SK-N-SH (cell line): Measurements from ENCODE around the gene SPATA6. TPM values are rescaled to one million over a fixed set of nuclear protein-coding genes. Genes with fewer than 3 reads are reported as not detected.

Experiments used
- CTCF ChIA-PET: fragments of 300-600, 350-600 bp; formaldehyde crosslinking; extraction: SDS; loops from one replicate; lab custom pipeline; 2021; lab: Yijun Ruan, JAX
- POLR2A ChIA-PET: fragments of 350-600 bp; sonication (Branson Sonifier 250); formaldehyde crosslinking; extraction: SDS; loops from one replicate; lab custom pipeline; 2020; ENCODE audit warnings: antibody characterized with exemption, inconsistent platforms; lab: Yijun Ruan, JAX
- DNase-seq: peaks from one replicate; pipeline ENCODE4 v3.0.0; 2012
- H2AFZ ChIP-seq: fragments of 200-600 bp; sonication (generic); 2 replicates; pipeline ENCODE4 v1.8.1; 2016; ENCODE audit warnings: antibody characterized with exemption, mild to moderate bottlenecking, low read depth
- H3F3A ChIP-seq: fragments of 200-600 bp; sonication (generic); replicated peaks from 2 replicates; pipeline ENCODE3; 2016; ENCODE audit warnings: antibody characterized with exemption, mild to moderate bottlenecking; ENCODE audit not compliant: insufficient read depth
- H3K27ac ChIP-seq, 2 experiments: fragments of 200-500 bp in 1 of 2; fragments of 200-600 bp in 1 of 2; sonication (Bioruptor generic) in 1 of 2; sonication (generic), shearing (Covaris generic) in 1 of 2; 2 replicates each; pipeline versions ENCODE4 v1.5.1 to v1.6.1; 2014 to 2016; ENCODE audit warnings: low read depth in 2 of 2, inconsistent platforms in 1 of 2, low read length in 1 of 2, mild to moderate bottlenecking in 1 of 2, mixed read lengths in 1 of 2
- H3K27me3 ChIP-seq: fragments of 200-600 bp; sonication (generic), shearing (Covaris generic); 2 replicates; pipeline ENCODE4 v1.6.1; 2016; ENCODE audit warnings: mixed run types; ENCODE audit not compliant: insufficient read depth
- H3K36me3 ChIP-seq, 2 experiments: fragments of 200-500 bp in 1 of 2; fragments of 200-600 bp in 1 of 2; sonication (Bioruptor generic) in 1 of 2; sonication (generic) in 1 of 2; replicated peaks in 1 of 2; 2 replicates each; pipeline versions ENCODE3 to v1.5.1; 2014 to 2016; ENCODE audit warnings: low read length in 1 of 2, mild to moderate bottlenecking in 1 of 2; ENCODE audit not compliant: insufficient read depth in 2 of 2, control insufficient read depth in 1 of 2
- H3K4me1 ChIP-seq, 2 experiments: fragments of 200-500 bp in 1 of 2; fragments of 200-600 bp in 1 of 2; sonication (Bioruptor generic) in 1 of 2; sonication (generic), shearing (Covaris generic) in 1 of 2; 2 replicates each; pipeline versions ENCODE4 v1.5.1 to v1.6.1; 2014 to 2016; ENCODE audit warnings: low read depth in 1 of 2, low read length in 1 of 2, mixed run types in 1 of 2; ENCODE audit not compliant: insufficient read depth in 2 of 2, control insufficient read depth in 1 of 2
- H3K4me2 ChIP-seq: fragments of 200-600 bp; sonication (generic), shearing (Covaris generic); 2 replicates; pipeline ENCODE4 v1.6.1; 2017; ENCODE audit warnings: mixed run types
- H3K4me3 ChIP-seq, 2 experiments: fragments of 200-500 bp in 1 of 2; fragments of 200-600 bp in 1 of 2; sonication (Bioruptor generic) in 1 of 2; sonication (generic), shearing (Covaris generic) in 1 of 2; 2 replicates each; pipeline versions ENCODE4 v1.5.1 to v1.8.1; 2014 to 2016; ENCODE audit warnings: low read depth in 2 of 2, inconsistent platforms in 1 of 2, low read length in 1 of 2, mild to moderate bottlenecking in 1 of 2, mixed read lengths in 1 of 2, moderate library complexity in 1 of 2
- H3K79me2 ChIP-seq: fragments of 200-600 bp; sonication (generic); 2 replicates; pipeline ENCODE4 v1.8.1; 2017; ENCODE audit warnings: mild to moderate bottlenecking; ENCODE audit not compliant: insufficient read depth
- H3K9ac ChIP-seq: fragments of 200-600 bp; sonication (generic); 2 replicates; pipeline ENCODE4 v1.6.1; 2017; ENCODE audit warnings: mixed run types
- H3K9me2 ChIP-seq: fragments of 200-600 bp; sonication (generic); 2 replicates; pipeline ENCODE4 v1.6.1; 2017; ENCODE audit warnings: mixed run types
- H3K9me3 ChIP-seq: fragments of 200-600 bp; sonication (generic); 2 replicates; pipeline ENCODE4 v1.6.1; 2017; ENCODE audit warnings: mixed run types, mild to moderate bottlenecking, moderate library complexity
- H4K20me1 ChIP-seq: fragments of 200-600 bp; sonication (generic); 2 replicates; pipeline ENCODE4 v1.6.1; 2017; ENCODE audit warnings: mild to moderate bottlenecking, mixed run types; ENCODE audit not compliant: insufficient read depth
- CHD2 ChIP-seq: fragments of 150-350 bp; IDR thresholded peaks from 2 replicates; pipeline ENCODE4 v1.6.1; 2018; ENCODE audit warnings: low read length; ENCODE audit not compliant: partially characterized antibody
- EP300 ChIP-seq, 2 experiments: IDR thresholded peaks; 2 replicates each; pipeline versions ENCODE4 v1.4.0 to v1.6.1; 2012; ENCODE audit warnings: borderline replicate concordance in 1 of 2, low read depth in 1 of 2, low read length in 1 of 2
- FOXJ3 ChIP-seq: sonication (generic); formaldehyde crosslinking; IDR thresholded peaks from 2 replicates; pipeline ENCODE4 v1.5.1; 2020; ENCODE audit warnings: mild to moderate bottlenecking, missing genetic modification reagents
- GABPA ChIP-seq: IDR thresholded peaks from 2 replicates; pipeline ENCODE4 v1.4.0; 2012; ENCODE audit warnings: low read depth, mild to moderate bottlenecking
- GATA2 ChIP-seq: sonication (generic); formaldehyde crosslinking; IDR thresholded peaks from 2 replicates; pipeline ENCODE4 v1.5.0; 2020; ENCODE audit warnings: mild to moderate bottlenecking, missing genetic modification reagents
- NRF1 ChIP-seq: IDR thresholded peaks from 2 replicates; pipeline ENCODE4 v1.6.1; 2012; ENCODE audit warnings: low read depth, mild to moderate bottlenecking, low read length
- POLR2AphosphoS5 ChIP-seq: IDR thresholded peaks from 2 replicates; pipeline ENCODE4 v1.6.1; 2012; ENCODE audit warnings: low read depth, low read length
- RAD21 ChIP-seq: IDR thresholded peaks from 2 replicates; pipeline ENCODE4 v1.6.1; 2012; ENCODE audit warnings: mild to moderate bottlenecking, low read length
- TEAD4 ChIP-seq: IDR thresholded peaks from 2 replicates; pipeline ENCODE4 v1.4.0; 2012; ENCODE audit warnings: mild to moderate bottlenecking, borderline replicate concordance; ENCODE audit not compliant: insufficient read depth
- YY1 ChIP-seq: IDR thresholded peaks from 2 replicates; pipeline ENCODE4 v1.4.0; 2012; ENCODE audit warnings: low read depth, mild to moderate bottlenecking
- WGBS: methylation state at CpG from one replicate; pipeline ENCODE4 v1.1.6; 2017; ENCODE audit warnings: low lambda C conversion rate; 5-methylcytosine and 5-hydroxymethylcytosine counted together
- polyA plus RNA-seq, 3 experiments: library from polyadenylated mRNA; depleted of rRNA; stranded (reverse); fragments of >200 nt; gene quantifications; 2 replicates each; pipeline ENCODE4 v1.2.3, GENCODE V29; 2012
- TF ChIP-seq, protein P1 (sequence below): fragments of 150-350 bp; IDR thresholded peaks from 2 replicates; pipeline ENCODE4 v1.6.1; 2016; ENCODE audit warnings: mild to moderate bottlenecking, low read depth, low read length
- TF ChIP-seq, protein P2 (sequence below): IDR thresholded peaks from 2 replicates; pipeline ENCODE4 v1.4.0; 2012; ENCODE audit warnings: low read depth, borderline replicate concordance

SPATA6 gene
- polyA plus RNA-seq, 1 of the 3 experiments (the other 2 are of a cell fraction), result 2.4 TPM

- no peaks in the 10 kb centered on the region for H3F3A ChIP-seq
- WGBS, result 26% methylated on average over 1 of the region's 1 CpG
- H3K9me2 ChIP-seq, result no peaks in the 10 kb centered on the region
- no peaks in the 10 kb centered on the region for H3K9me3 ChIP-seq
- no peak overlapping the region for H3K4me3 ChIP-seq
- TF ChIP-seq GATA2 (CRISPR knock-in tag) (no peak), TEAD4 (no peak), GABPA (no peak), RAD21 (no peak), NRF1 (no peak)
- TF ChIP-seq, protein P1, sequence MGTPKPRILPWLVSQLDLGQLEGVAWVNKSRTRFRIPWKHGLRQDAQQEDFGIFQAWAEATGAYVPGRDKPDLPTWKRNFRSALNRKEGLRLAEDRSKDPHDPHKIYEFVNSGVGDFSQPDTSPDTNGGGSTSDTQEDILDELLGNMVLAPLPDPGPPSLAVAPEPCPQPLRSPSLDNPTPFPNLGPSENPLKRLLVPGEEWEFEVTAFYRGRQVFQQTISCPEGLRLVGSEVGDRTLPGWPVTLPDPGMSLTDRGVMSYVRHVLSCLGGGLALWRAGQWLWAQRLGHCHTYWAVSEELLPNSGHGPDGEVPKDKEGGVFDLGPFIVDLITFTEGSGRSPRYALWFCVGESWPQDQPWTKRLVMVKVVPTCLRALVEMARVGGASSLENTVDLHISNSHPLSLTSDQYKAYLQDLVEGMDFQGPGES, result no peak
- TF ChIP-seq, protein P2, sequence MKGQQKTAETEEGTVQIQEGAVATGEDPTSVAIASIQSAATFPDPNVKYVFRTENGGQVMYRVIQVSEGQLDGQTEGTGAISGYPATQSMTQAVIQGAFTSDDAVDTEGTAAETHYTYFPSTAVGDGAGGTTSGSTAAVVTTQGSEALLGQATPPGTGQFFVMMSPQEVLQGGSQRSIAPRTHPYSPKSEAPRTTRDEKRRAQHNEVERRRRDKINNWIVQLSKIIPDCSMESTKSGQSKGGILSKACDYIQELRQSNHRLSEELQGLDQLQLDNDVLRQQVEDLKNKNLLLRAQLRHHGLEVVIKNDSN, result no peak
- TF ChIP-seq, all 33 proteins: peak for 0
- H3K4me2 ChIP-seq, result no peak overlapping the region
- no peaks in the 10 kb centered on the region for H3K36me3 ChIP-seq
- CTCF ChIA-PET, result interaction anchor here (1.4 kb wide), 1 partner anchor 154 kb away, joined by 3 read pairs; no protein-coding TSS in a partner anchor
- H3K9ac ChIP-seq, result no peak overlapping the region
- POLR2A ChIA-PET, result no interaction called here
- no peak for DNase-seq
- H4K20me1 ChIP-seq, result no peaks in the 10 kb centered on the region
- H2AFZ ChIP-seq, result no peak overlapping the region
- H3K79me2 ChIP-seq, result no peaks in the 10 kb centered on the region
- no peak overlapping the region for H3K27ac ChIP-seq
- H3K4me1 ChIP-seq, result no peaks in the 10 kb centered on the region
- H3K27me3 ChIP-seq, result no peaks in the 10 kb centered on the region
Observed at GRCh38 chr1:48263041-48263440, 209.0 kb downstream of the SPATA6 start.

DNA sequence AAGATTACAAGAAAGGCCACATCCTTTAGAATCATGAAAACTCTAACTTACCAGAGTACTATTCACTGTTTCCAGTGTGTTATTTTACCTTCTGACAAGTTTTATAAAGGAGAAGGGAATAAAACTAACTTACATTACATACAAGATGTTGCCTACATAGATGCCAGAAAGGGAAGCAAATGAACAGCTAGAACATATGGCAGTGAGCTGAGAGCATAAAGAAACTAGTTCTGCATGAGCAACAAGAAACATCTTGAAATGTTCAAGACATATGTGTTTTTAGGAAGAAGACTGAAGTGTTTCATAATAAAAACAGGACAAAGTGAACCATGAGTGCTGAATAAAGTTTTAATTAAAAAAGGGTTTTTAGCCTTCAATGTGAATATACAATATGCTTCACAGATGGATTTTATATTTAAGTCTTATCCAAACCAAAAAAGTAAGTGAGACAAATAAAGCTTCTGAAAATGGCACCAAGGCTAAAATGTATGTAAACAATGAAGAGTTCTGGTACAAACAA is 210.1 kb downstream of the SPATA6 start:
- no peak overlapping the region for H2AFZ ChIP-seq
- H3K27me3 ChIP-seq, result no peaks in the 10 kb centered on the region
- H3K9me2 ChIP-seq, result no peaks in the 10 kb centered on the region
- no peak for DNase-seq
- H3K4me1 ChIP-seq, result no peaks in the 10 kb centered on the region
- no peak overlapping the region for H3K4me3 ChIP-seq
- H4K20me1 ChIP-seq, result no peaks in the 10 kb centered on the region
- no peaks in the 10 kb centered on the region for H3K9me3 ChIP-seq
- POLR2A ChIA-PET, result no interaction called here
- H3K79me2 ChIP-seq, result no peaks in the 10 kb centered on the region
- TF ChIP-seq EP300 (IDR thresholded peaks at IDR 0.05; ENCODE audit: borderline replicate concordance in 1 of 2, low read depth in 1 of 2, low read length in 1 of 2), result no peak
- TF ChIP-seq FOXJ3, result no peak
- no peak for TF ChIP-seq YY1
- no peak for TF ChIP-seq GABPA
- TF ChIP-seq GATA2 (CRISPR knock-in tag), result no peak
- no peak for TF ChIP-seq CHD2
- TF ChIP-seq POLR2AphosphoS5, result no peak
- TF ChIP-seq TEAD4, result no peak
- no peak overlapping the region for H3K27ac ChIP-seq
- CTCF ChIA-PET, result interaction anchor here (1.4 kb wide), 1 partner anchor 153 kb away, joined by 3 read pairs; no protein-coding TSS in a partner anchor
- H3K36me3 ChIP-seq, result no peaks in the 10 kb centered on the region
- no peak overlapping the region for H3K9ac ChIP-seq
- no peak overlapping the region for H3K4me2 ChIP-seq
- no peaks in the 10 kb centered on the region for H3F3A ChIP-seq
